OCI-LY7 (cell line): ENCODE data around the gene FOXP1.

ENCODE experiments used
- EZH2phosphoT487 ChIP-seq: fragments of 200-600 bp; sonication (generic); IDR thresholded peaks from 2 replicates; pipeline ENCODE4 v1.6.1; 2018; ENCODE audit warnings: low read depth, borderline replicate concordance, mild to moderate bottlenecking, mixed run types, antibody characterized with exemption, low read length, moderate library complexity, mixed read lengths
- TF ChIP-seq, protein P1 (sequence below): fragments of 200-600 bp; sonication (generic); conservative IDR thresholded peaks from 2 replicates; pipeline ENCODE4 v1.5.1; 2014; ENCODE audit warnings: mild to moderate bottlenecking, antibody characterized with exemption, low read length, moderate library complexity, mixed read lengths

DNA sequence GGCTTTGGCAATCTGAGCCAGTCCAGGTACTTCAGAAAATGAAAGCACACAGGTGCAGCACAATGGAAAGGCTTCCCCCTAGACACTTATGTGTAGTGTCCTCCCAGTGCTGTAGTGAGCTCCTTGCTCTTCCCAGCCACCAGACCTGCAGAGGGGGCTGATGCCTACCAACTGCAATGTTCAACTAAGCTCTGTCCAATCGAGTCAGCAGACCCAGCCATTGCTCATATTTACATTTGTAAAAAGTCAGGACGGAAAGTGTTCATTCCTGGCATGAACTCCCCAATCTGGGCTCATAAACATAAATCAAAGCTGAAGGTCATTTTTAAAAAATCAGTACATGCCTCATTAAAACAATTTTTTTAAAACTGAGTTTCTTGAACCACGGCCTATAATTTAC, 73.0 kb downstream of the FOXP1 start:
- TF ChIP-seq, protein P1, sequence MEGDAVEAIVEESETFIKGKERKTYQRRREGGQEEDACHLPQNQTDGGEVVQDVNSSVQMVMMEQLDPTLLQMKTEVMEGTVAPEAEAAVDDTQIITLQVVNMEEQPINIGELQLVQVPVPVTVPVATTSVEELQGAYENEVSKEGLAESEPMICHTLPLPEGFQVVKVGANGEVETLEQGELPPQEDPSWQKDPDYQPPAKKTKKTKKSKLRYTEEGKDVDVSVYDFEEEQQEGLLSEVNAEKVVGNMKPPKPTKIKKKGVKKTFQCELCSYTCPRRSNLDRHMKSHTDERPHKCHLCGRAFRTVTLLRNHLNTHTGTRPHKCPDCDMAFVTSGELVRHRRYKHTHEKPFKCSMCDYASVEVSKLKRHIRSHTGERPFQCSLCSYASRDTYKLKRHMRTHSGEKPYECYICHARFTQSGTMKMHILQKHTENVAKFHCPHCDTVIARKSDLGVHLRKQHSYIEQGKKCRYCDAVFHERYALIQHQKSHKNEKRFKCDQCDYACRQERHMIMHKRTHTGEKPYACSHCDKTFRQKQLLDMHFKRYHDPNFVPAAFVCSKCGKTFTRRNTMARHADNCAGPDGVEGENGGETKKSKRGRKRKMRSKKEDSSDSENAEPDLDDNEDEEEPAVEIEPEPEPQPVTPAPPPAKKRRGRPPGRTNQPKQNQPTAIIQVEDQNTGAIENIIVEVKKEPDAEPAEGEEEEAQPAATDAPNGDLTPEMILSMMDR: peak; percentile 55
- TF ChIP-seq EZH2phosphoT487: no peak
